ENCODE results near the gene TAL1.

TAL1 gene

GRCh38 chr1:47235241-47235681, 3.2 kb upstream of the TAL1 start:
- DNase-seq (ENCODE audit: low read depth, low spot score), result no peak
- Histone ChIP-seq H3K27me3 (ENCODE audit: insufficient read depth, insufficient read length) (peaks cover 55% of the 10 kb centered on the region), H3K9me3 (ENCODE audit: insufficient read depth, low read length) (no peaks in the 10 kb centered on the region), H3K36me3 (ENCODE audit: insufficient read depth, insufficient read length, low read length) (no peaks in the 10 kb centered on the region), H3K4me3 (ENCODE audit: insufficient read length, low read depth) (no peak overlapping the region), H3K9ac (ENCODE audit: insufficient read length, low read depth) (no peak overlapping the region), H3K4me1 (ENCODE audit: insufficient read depth, insufficient read length) (peaks cover 5% of the 10 kb centered on the region)
- TF ChIP-seq YY1 (IDR thresholded peaks at IDR 0.05; ENCODE audit: insufficient read depth, insufficient read length) (no peak), ZNF274 (IDR thresholded peaks at IDR 0.05; ENCODE audit: low read depth, low read length) (no peak), SUZ12 (IDR thresholded peaks at IDR 0.05; ENCODE audit: extremely low read depth, insufficient read depth, insufficient read length) (no peak)

GRCh38 chr1:47233186-47233585, 1.2 kb upstream of the TAL1 start:
- peaks cover 76% of the 10 kb centered on the region for H3K27me3 ChIP-seq (ENCODE audit: insufficient read depth, insufficient read length)

GRCh38 chr1:47231301-47232186, 481 bp downstream of the TAL1 start:
- H3K4me1 ChIP-seq (ENCODE audit: insufficient read depth, insufficient read length), result peaks cover 20% of the 10 kb centered on the region
- TF ChIP-seq SUZ12 (IDR thresholded peaks at IDR 0.05; ENCODE audit: extremely low read depth, insufficient read depth, insufficient read length) (peak; percentile 58), ZNF274 (IDR thresholded peaks at IDR 0.05; ENCODE audit: low read depth, low read length) (no peak)

More at GRCh38 chr1:47233186-47233585, 1.2 kb upstream of the TAL1 start:
- Histone ChIP-seq H3K36me3 (ENCODE audit: insufficient read depth, insufficient read length, low read length) (no peaks in the 10 kb centered on the region), H3K9me3 (ENCODE audit: insufficient read depth, low read length) (no peaks in the 10 kb centered on the region), H3K9ac (ENCODE audit: insufficient read length, low read depth) (no peak overlapping the region), H3K4me3 (ENCODE audit: insufficient read length, low read depth) (no peak overlapping the region), H3K4me1 (ENCODE audit: insufficient read depth, insufficient read length) (peaks cover 20% of the 10 kb centered on the region)
- DNase-seq (ENCODE audit: low read depth, low spot score), result no peak
- TF ChIP-seq ZNF274 (IDR thresholded peaks at IDR 0.05; ENCODE audit: low read depth, low read length), result no peak
- TF ChIP-seq YY1 (IDR thresholded peaks at IDR 0.05; ENCODE audit: insufficient read depth, insufficient read length), result no peak
- TF ChIP-seq SUZ12 (IDR thresholded peaks at IDR 0.05; ENCODE audit: extremely low read depth, insufficient read depth, insufficient read length), result no peak

GRCh38 chr1:47230692-47231300, 1.2 kb downstream of the TAL1 start:
- DNase-seq (ENCODE audit: low read depth, low spot score), result no peak
- TF ChIP-seq YY1 (IDR thresholded peaks at IDR 0.05; ENCODE audit: insufficient read depth, insufficient read length) (no peak), SUZ12 (IDR thresholded peaks at IDR 0.05; ENCODE audit: extremely low read depth, insufficient read depth, insufficient read length) (peak; percentile 94)
- H3K4me3 ChIP-seq (ENCODE audit: insufficient read length, low read depth), result peak overlapping the region; percentile 18
- peaks cover 98% of the 10 kb centered on the region for H3K27me3 ChIP-seq (ENCODE audit: insufficient read depth, insufficient read length)
- H3K9ac ChIP-seq (ENCODE audit: insufficient read length, low read depth), result no peak overlapping the region
- H3K4me1 ChIP-seq (ENCODE audit: insufficient read depth, insufficient read length), result peaks cover 20% of the 10 kb centered on the region
- H3K36me3 ChIP-seq (ENCODE audit: insufficient read depth, insufficient read length, low read length), result no peaks in the 10 kb centered on the region
- H3K9me3 ChIP-seq (ENCODE audit: insufficient read depth, low read length), result no peaks in the 10 kb centered on the region

More at GRCh38 chr1:47231301-47232186, 481 bp downstream of the TAL1 start:
- H3K27me3 ChIP-seq (ENCODE audit: insufficient read depth, insufficient read length), result peaks cover 92% of the 10 kb centered on the region
- peak overlapping the region; percentile 61 for H3K9ac ChIP-seq (ENCODE audit: insufficient read length, low read depth)
- no peaks in the 10 kb centered on the region for H3K9me3 ChIP-seq (ENCODE audit: insufficient read depth, low read length)
- H3K4me3 ChIP-seq (ENCODE audit: insufficient read length, low read depth), result peak overlapping the region; percentile 16
- DNase-seq (ENCODE audit: low read depth, low spot score), result no peak
- no peaks in the 10 kb centered on the region for H3K36me3 ChIP-seq (ENCODE audit: insufficient read depth, insufficient read length, low read length)

- H3K4me1 ChIP-seq (ENCODE audit: insufficient read depth, insufficient read length), result peaks cover 20% of the 10 kb centered on the region
- no peaks in the 10 kb centered on the region for H3K9me3 ChIP-seq (ENCODE audit: insufficient read depth, low read length)
- peak overlapping the region; percentile 18 for H3K4me3 ChIP-seq (ENCODE audit: insufficient read length, low read depth)
- H3K27me3 ChIP-seq (ENCODE audit: insufficient read depth, insufficient read length), result peaks cover 99% of the 10 kb centered on the region
- no peak for DNase-seq (ENCODE audit: low read depth, low spot score)
- H3K36me3 ChIP-seq (ENCODE audit: insufficient read depth, insufficient read length, low read length), result no peaks in the 10 kb centered on the region
- peak; percentile 37 for TF ChIP-seq SUZ12 (IDR thresholded peaks at IDR 0.05; ENCODE audit: extremely low read depth, insufficient read depth, insufficient read length)
- no peak for TF ChIP-seq ZNF274 (IDR thresholded peaks at IDR 0.05; ENCODE audit: low read depth, low read length)
- TF ChIP-seq YY1 (IDR thresholded peaks at IDR 0.05; ENCODE audit: insufficient read depth, insufficient read length), result no peak
- H3K9ac ChIP-seq (ENCODE audit: insufficient read length, low read depth), result no peak overlapping the region
Observed at GRCh38 chr1:47229886-47230691, 1.9 kb downstream of the TAL1 start.

GRCh38 chr1:47229031-47229885, 2.8 kb downstream of the TAL1 start:
- Histone ChIP-seq H3K9ac (ENCODE audit: insufficient read length, low read depth) (peak overlapping the region; percentile 4), H3K36me3 (ENCODE audit: insufficient read depth, insufficient read length, low read length) (no peaks in the 10 kb centered on the region), H3K4me3 (ENCODE audit: insufficient read length, low read depth) (peak overlapping the region; percentile 9), H3K9me3 (ENCODE audit: insufficient read depth, low read length) (no peaks in the 10 kb centered on the region), H3K4me1 (ENCODE audit: insufficient read depth, insufficient read length) (peaks cover 26% of the 10 kb centered on the region), H3K27me3 (ENCODE audit: insufficient read depth, insufficient read length) (peaks cover 100% of the 10 kb centered on the region)
- no peak for DNase-seq (ENCODE audit: low read depth, low spot score)
- TF ChIP-seq SUZ12 (IDR thresholded peaks at IDR 0.05; ENCODE audit: extremely low read depth, insufficient read depth, insufficient read length) (peak; percentile 86), YY1 (IDR thresholded peaks at IDR 0.05; ENCODE audit: insufficient read depth, insufficient read length) (no peak), ZNF274 (IDR thresholded peaks at IDR 0.05; ENCODE audit: low read depth, low read length) (no peak)

Measured in NT2/D1 (cell line).